Measurements from ENCODE around the gene C1QTNF8.

The C1QTNF8 gene

DNA sequence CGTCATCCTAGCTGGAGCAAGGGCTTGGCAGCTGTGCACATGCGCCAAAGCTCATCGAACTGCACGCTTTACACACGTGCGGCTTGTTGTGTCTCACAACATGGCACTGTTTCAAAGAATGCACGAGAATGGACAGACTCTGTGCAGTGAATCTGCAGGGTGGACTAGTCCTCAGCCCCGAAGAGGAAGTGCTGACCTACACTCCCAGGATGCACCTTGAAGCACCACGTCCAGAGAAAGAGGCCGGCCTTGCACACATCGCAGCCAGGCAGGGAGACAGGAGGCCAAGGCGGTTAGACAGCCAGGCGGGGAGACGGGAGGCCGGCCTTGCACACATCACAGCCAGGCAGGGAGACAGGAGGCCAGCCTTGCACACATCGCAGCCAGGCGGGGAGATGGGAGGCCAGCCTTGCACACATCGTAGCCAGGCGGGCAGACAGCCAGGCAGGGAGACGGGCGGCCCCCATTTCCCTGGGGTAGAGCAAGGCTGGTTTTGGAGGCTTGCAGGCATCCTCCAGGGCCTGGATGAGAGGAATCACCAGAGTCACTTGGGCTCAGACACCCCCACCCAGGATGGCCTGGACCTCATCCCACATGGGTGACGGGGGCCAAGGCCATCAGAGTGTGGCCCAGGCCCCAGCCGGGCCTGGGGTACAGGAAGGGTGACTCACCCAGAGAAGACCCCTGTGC is 47.9 kb upstream of the C1QTNF8 start:
- TF ChIP-seq NFIC (IDR thresholded peaks at IDR 0.05) (no peak), ZBTB7A (IDR thresholded peaks at IDR 0.05; ENCODE audit: low read depth) (no peak), USF1 (IDR thresholded peaks at IDR 0.05) (no peak), CEBPB (IDR thresholded peaks at IDR 0.05) (no peak), YY1 (IDR thresholded peaks at IDR 0.05; ENCODE audit: low read depth) (no peak), TEAD4 (IDR thresholded peaks at IDR 0.05) (no peak), EP300 (IDR thresholded peaks at IDR 0.05; ENCODE audit: borderline replicate concordance) (no peak), CREB1 (IDR thresholded peaks at IDR 0.05; ENCODE audit: low read depth) (no peak), EGR1 (IDR thresholded peaks at IDR 0.05) (no peak), RAD21 (IDR thresholded peaks at IDR 0.05; ENCODE audit: low read depth) (no peak), TAF1 (IDR thresholded peaks at IDR 0.05; ENCODE audit: low read depth) (no peak), TCF12 (IDR thresholded peaks at IDR 0.05; ENCODE audit: low read depth) (no peak)
- TF ChIP-seq, protein P1, sequence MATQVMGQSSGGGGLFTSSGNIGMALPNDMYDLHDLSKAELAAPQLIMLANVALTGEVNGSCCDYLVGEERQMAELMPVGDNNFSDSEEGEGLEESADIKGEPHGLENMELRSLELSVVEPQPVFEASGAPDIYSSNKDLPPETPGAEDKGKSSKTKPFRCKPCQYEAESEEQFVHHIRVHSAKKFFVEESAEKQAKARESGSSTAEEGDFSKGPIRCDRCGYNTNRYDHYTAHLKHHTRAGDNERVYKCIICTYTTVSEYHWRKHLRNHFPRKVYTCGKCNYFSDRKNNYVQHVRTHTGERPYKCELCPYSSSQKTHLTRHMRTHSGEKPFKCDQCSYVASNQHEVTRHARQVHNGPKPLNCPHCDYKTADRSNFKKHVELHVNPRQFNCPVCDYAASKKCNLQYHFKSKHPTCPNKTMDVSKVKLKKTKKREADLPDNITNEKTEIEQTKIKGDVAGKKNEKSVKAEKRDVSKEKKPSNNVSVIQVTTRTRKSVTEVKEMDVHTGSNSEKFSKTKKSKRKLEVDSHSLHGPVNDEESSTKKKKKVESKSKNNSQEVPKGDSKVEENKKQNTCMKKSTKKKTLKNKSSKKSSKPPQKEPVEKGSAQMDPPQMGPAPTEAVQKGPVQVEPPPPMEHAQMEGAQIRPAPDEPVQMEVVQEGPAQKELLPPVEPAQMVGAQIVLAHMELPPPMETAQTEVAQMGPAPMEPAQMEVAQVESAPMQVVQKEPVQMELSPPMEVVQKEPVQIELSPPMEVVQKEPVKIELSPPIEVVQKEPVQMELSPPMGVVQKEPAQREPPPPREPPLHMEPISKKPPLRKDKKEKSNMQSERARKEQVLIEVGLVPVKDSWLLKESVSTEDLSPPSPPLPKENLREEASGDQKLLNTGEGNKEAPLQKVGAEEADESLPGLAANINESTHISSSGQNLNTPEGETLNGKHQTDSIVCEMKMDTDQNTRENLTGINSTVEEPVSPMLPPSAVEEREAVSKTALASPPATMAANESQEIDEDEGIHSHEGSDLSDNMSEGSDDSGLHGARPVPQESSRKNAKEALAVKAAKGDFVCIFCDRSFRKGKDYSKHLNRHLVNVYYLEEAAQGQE (IDR thresholded peaks at IDR 0.05; ENCODE audit: low read depth) = no peak
- TF ChIP-seq, protein P2, sequence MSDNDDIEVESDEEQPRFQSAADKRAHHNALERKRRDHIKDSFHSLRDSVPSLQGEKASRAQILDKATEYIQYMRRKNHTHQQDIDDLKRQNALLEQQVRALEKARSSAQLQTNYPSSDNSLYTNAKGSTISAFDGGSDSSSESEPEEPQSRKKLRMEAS (IDR thresholded peaks at IDR 0.05) = no peak

DNA sequence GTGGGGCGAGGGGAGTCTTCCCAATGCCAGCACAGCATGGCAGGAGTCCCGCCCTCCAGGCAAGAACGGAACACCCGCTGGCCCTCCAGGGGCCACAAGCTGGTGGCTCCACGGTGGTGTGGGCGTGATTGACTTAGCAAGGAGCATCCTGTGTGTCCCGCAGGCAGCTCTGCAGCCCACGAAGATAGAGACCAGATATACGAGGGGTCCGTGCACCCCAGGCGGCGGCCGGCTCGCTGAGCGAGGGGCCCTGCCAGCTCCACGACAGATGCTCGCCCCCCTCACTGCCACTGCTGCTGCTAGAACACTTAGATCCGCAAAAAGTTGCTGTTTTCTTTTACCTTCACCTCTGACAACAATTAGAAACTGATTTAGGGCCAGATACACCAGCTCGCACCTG is 46.9 kb upstream of the C1QTNF8 start:
- TF ChIP-seq TCF12 (IDR thresholded peaks at IDR 0.05; ENCODE audit: low read depth) (no peak), FOXM1 (IDR thresholded peaks at IDR 0.05; ENCODE audit: borderline replicate concordance, low read depth) (no peak), RAD21 (IDR thresholded peaks at IDR 0.05; ENCODE audit: low read depth) (no peak), ZBTB7A (IDR thresholded peaks at IDR 0.05; ENCODE audit: low read depth) (no peak), EGR1 (IDR thresholded peaks at IDR 0.05) (no peak), USF1 (IDR thresholded peaks at IDR 0.05) (no peak), CREB1 (IDR thresholded peaks at IDR 0.05; ENCODE audit: low read depth) (no peak), EP300 (IDR thresholded peaks at IDR 0.05; ENCODE audit: borderline replicate concordance) (no peak), NFIC (IDR thresholded peaks at IDR 0.05) (no peak), YY1 (IDR thresholded peaks at IDR 0.05; ENCODE audit: low read depth) (no peak), CEBPB (IDR thresholded peaks at IDR 0.05) (no peak), TEAD4 (IDR thresholded peaks at IDR 0.05) (no peak), TAF1 (IDR thresholded peaks at IDR 0.05; ENCODE audit: low read depth) (no peak)
- TF ChIP-seq, protein P1 (IDR thresholded peaks at IDR 0.05; ENCODE audit: low read depth) = no peak
- TF ChIP-seq, protein P2 (IDR thresholded peaks at IDR 0.05) = no peak

GRCh38 chr16:1141716-1142115 is 45.7 kb upstream of the C1QTNF8 start:
- TF ChIP-seq USF1 (IDR thresholded peaks at IDR 0.05) = no peak
- no peak for TF ChIP-seq TCF12 (IDR thresholded peaks at IDR 0.05; ENCODE audit: low read depth)

DNA sequence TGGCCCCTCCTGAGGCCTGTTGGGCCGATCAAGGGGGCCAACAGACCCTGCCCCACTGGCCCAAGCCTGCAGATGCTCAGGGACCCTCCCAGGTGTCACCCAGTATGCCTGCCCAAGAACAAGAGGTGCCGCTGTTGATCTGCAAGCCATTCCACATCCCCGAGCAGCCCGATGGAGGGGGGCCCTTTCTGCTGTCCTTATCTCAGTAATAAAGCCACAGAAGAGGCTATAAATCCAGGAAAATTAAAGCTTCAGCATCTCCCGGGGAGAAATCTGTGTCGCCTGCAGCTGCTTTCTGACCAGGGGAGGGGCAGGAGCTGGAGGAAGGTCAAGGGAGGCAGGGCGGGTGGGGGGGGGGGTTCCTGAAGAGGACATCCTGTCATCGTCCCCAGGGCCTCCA is 45.1 kb upstream of the C1QTNF8 start:
- TF ChIP-seq CREB1 (IDR thresholded peaks at IDR 0.05; ENCODE audit: low read depth) (no peak), TEAD4 (IDR thresholded peaks at IDR 0.05) (no peak)

DNA sequence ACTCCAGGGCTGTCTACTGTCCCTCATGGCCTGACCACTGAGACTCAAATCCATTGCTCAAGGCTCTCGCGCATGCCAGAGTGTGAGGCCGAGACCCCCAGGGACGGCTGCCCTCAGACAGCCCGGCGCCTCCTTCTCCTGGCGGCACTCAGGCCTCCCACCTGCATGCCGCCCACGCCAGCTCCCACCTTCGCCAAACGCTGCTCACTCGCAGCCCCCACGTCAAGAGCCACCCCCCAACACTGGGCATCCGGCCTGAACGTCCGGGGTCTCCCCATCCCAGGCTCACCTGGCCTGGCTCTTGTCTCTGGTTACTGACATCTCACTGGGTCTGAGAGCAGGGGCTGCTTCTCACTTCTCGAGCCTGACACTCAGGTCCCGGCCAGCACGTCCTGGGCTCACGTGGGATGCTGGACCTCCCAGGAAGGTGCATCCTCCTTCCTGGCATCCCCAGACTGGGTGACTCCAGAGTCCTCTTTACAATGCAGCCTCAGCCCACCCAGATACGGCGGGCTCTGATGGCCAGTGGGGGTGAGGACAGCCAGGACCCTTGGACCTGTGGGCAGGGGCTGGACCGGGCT is 44.6 kb upstream of the C1QTNF8 start:
- TF ChIP-seq FOXM1 (IDR thresholded peaks at IDR 0.05; ENCODE audit: borderline replicate concordance, low read depth) (no peak), EGR1 (IDR thresholded peaks at IDR 0.05) (no peak), CEBPB (IDR thresholded peaks at IDR 0.05) (no peak), TCF12 (IDR thresholded peaks at IDR 0.05; ENCODE audit: low read depth) (no peak), TEAD4 (IDR thresholded peaks at IDR 0.05) (no peak), ZBTB7A (IDR thresholded peaks at IDR 0.05; ENCODE audit: low read depth) (no peak), TAF1 (IDR thresholded peaks at IDR 0.05; ENCODE audit: low read depth) (no peak), NFIC (IDR thresholded peaks at IDR 0.05) (no peak), YY1 (IDR thresholded peaks at IDR 0.05; ENCODE audit: low read depth) (no peak), EP300 (IDR thresholded peaks at IDR 0.05; ENCODE audit: borderline replicate concordance) (no peak), RAD21 (IDR thresholded peaks at IDR 0.05; ENCODE audit: low read depth) (no peak), USF1 (IDR thresholded peaks at IDR 0.05) (no peak)
- TF ChIP-seq, protein P1 (IDR thresholded peaks at IDR 0.05; ENCODE audit: low read depth) = no peak

All from Ishikawa (cell line).